Measurements from ENCODE around the gene HMGN4.
"Not testable (repeated sequence)": the region's sequence is repeated elsewhere in the genome, so short reads cannot be mapped to it uniquely, and the experiment has no call there.

Gene HMGN4

DNA sequence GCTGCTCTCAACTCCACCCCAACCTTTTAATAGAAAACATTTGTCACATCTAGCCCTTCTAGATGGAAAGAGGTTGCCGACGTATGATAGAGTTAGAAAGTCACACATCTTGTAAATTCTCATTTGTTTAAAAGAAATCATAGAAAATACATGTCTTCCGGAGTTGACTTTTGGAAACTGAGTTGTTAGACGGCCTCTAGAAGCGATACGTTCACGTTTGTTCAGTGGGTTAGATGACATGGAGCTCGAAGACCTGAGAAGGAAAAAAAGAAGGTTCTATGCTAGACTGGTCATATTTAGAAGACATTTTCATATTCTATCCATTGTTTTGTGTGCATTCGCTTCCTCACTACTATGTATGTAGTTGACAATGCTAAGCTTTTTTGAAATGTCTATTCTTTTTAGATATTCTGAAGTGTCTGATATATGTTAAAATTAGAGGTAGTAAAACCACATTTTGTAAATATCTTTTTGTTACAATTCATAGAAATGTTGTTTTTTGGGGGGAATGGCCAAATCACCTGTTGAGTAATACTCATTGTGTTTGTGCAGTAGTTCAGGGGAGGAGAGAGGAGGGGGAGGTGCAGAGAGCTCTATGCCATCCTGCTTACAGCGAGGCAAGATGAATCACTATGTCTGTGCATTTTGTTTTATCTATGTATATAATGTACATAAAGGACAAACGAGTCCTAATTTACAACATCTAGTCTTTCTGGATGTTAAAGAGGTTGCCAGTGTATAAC lies 15.5 kb upstream of the HMGN4 start:
- not testable (repeated sequence) for DNase-seq (ENCODE audit: low read depth in 1 of 2, low spot score in 1 of 2)

DNA sequence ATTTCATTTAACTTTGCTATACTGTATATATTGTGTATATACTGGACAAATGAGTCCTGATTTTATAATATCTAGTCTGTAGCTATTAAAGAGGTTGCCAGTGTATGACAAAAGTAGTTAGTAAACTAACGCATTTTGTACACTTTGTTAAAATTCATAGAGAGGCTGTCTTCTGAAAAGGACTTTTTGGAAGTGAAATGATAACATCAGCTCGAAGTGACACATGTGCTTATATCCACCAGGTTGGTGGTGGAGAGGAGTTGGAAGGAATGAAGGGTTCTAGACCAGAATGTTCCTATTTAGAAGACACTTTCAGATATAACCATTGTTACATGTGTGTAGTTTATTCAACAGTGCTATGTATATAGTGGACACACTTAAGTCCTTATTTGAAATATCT lies 13.9 kb upstream of the HMGN4 start:
- DNase-seq (ENCODE audit: low read depth in 1 of 2, low spot score in 1 of 2): not testable (repeated sequence)

- no peak for DNase-seq (ENCODE audit: low read depth in 1 of 2, low spot score in 1 of 2)
These were observed 13.3 kb upstream of the HMGN4 start for GRCh38 chr6:26524722-26525370.

- DNase-seq (ENCODE audit: low read depth in 1 of 2, low spot score in 1 of 2): no peak
These were observed 12.3 kb upstream of the HMGN4 start for GRCh38 chr6:26525838-26526237.

GRCh38 chr6:26526928-26527327 lies 11.2 kb upstream of the HMGN4 start:
- no peak for DNase-seq (ENCODE audit: low read depth in 1 of 2, low spot score in 1 of 2)

DNA sequence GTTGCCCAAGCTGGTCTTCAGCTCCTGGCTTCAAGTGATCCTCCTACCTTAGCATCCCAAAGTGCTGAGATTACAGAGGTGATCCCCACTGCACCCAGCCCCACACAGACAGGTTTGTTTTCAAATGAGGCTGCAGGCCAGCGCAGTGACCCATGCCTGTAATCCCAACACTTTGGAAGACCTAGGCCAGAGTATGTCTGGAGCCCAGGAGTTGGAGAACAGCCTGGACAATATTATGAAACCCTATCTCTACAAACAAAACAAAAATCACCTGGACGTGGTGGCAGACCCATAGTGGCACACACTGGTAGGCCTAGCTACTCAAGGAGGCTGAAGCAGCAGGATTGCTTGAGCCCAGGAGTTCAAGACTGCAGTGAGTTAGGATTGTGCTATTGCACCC lies 8.0 kb upstream of the HMGN4 start:
- DNase-seq (ENCODE audit: low read depth in 1 of 2, low spot score in 1 of 2): no peak

DNA sequence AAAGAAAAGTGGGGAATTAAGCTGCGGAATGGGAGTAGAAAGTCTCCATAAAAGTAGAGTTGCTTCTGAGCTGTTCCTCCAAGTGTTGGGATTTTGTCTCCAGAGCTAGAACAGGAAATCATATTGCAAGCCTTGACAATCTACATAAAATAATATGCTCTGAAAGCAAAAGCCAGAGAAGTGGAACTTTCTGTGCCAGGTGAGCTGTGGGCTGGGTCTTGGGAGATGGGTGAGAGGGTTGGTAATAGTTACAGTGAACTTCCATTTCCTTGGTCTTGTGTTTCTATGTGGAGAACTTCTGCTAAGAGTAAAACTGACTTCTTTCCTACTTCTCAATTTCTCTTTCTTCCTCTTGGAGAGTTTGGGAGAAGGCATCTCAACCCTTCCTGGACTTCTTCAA lies 6.3 kb upstream of the HMGN4 start:
- no peak for DNase-seq (ENCODE audit: low read depth in 1 of 2, low spot score in 1 of 2)

DNA sequence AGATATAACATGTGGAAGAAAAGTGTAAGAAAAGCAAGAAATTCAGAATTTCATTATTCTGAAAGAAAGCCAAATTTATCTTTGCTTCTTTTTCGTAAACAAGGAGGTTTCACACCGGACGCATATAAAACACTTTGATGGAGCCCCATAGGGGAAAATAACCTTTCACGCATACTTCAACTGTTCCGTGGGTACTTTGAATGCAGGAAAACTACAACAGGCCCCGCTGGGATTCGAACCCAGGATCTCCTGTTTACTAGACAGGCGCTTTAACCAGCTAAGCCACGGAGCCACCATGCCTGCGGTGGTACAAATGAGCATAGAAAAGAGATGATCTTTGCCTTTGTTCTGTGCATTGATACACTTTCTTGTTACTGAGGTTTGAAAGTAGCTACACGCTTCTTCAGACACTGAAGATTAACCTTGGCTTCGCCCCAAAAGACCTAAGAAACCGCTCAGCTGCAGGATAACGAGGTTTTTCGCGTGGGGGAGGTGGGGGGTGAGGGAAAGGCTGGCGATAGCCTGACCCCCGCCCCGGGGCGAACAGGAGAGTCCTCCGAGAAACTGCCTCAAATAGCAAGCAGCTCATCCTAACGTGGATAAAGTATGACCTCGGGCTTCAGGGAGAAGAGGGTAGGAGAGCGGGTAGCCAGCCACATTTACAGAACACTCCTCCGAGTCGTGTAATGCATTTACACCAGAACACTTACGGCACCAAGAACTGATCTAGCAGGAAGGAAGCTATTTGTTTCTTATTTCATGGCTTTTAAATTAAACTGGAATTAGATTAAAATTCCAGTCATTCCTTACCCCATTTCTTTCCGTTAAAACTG lies 5.3 kb upstream of the HMGN4 start:
- DNase-seq (ENCODE audit: low read depth in 1 of 2, low spot score in 1 of 2): peak; percentile 95 to 97

- no peak for DNase-seq (ENCODE audit: low read depth in 1 of 2, low spot score in 1 of 2)
These were observed 4.6 kb upstream of the HMGN4 start for GRCh38 chr6:26533532-26533931.

- no peak for DNase-seq (ENCODE audit: low read depth in 1 of 2, low spot score in 1 of 2)
These were observed 3.3 kb upstream of the HMGN4 start for GRCh38 chr6:26534681-26535465.

DNA sequence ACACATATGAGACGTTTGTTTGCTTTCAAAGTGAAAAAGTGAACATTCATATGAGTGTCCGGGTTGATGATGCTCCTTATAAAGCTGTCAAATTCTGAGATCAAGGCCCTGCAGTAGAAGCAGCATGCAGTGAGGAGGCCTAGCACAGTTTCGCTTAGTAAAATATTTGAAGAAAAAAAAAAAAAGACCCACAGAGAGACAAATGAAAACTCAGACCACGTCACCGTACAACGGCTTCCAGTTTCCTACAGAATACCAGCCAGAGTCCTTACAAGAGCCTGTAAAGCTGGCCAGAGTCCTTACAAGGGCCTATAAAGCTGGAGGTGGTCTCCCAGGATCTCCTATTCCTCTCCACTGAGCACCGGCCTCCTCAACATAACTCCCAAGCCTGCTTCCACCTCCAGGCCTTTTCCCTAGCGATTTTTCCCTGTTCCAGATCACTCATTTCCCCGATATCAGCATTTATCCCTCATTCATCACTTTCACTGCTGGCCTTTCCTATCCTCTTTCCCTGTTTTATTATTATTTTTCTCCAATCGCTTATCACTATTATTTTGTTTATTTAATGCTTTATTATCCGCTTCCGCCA lies 1.5 kb upstream of the HMGN4 start:
- DNase-seq (ENCODE audit: low read depth in 1 of 2, low spot score in 1 of 2): peak in 1 of 2 donors; percentile 20

DNA sequence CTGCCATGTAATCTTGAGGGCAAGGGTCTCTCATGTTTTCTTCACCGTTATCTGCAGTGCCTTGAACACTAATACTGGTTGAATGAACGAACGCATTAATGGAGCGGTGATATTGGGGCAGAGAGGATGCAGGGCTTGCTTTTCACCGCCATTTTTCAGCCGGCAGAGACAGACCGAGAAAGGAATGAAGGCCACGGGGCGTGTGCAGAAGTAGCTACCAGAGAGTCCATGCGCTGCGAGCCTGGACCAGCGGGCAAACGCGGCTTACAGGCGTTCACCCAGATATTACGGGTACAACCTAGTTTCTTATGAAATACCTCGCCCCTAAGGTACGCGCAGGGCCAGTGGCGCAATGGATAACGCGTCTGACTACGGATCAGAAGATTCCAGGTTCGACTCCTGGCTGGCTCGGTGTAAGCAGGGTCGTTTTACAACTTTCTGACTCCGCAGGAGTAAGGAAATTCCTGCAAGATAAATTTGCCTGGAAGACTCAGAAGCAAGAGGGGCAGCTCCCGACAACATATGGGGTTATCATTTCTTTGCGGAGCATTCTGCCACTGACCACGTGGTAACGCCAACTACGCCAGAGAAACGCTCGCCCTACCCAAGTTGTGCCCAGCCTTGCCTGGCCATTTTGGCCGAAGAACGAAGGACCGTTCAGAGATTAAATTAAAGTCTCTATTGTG lies 863 bp upstream of the HMGN4 start:
- peak; percentile 87 to 93 for DNase-seq (ENCODE audit: low read depth in 1 of 2, low spot score in 1 of 2)

DNA sequence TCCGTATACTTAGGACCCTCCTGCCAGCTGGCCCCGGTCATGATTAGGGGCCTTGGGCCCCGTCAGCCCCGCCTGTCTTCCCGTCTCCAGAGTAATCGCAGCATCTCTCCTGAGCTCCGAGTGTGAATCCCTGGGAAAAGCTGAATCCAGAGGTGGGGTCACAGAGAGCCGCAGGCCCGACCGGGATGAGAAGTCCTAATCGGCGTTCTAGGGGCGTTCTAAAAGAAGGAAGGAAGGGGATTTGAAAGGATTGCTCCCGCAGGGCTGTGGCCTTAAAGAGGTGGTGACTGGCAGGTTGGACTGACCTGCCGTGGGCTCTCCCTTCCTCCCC lies 371 bp downstream of the HMGN4 start:
- no peak for DNase-seq (ENCODE audit: low read depth in 1 of 2, low spot score in 1 of 2)

GRCh38 chr6:26539071-26539615 lies 977 bp downstream of the HMGN4 start:
- no peak for DNase-seq (ENCODE audit: low read depth in 1 of 2, low spot score in 1 of 2)

- DNase-seq (ENCODE audit: low read depth in 1 of 2, low spot score in 1 of 2): no peak
These were observed 3.4 kb downstream of the HMGN4 start for GRCh38 chr6:26541579-26541978.

GRCh38 chr6:26543953-26544352 lies 5.8 kb downstream of the HMGN4 start:
- no peak for DNase-seq (ENCODE audit: low read depth in 1 of 2, low spot score in 1 of 2)

DNA sequence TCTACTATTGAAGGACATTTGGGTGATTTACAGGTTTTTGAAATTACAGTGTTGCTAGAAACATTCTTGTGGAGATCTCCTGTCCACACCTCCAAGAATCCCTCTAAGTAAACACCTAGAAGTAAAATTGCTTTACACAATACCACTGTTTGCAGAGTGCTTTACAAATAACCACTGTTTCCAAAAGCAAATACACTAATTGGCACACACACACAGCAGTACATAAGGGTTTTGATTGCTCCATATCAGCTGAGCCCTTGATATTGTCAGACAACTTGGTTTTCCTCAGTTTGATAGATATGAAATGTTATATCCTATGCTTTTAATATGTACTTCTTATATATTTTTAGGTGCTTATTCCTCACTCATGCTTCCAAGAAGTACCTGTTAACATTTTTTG lies 6.3 kb downstream of the HMGN4 start:
- no peak for DNase-seq (ENCODE audit: low read depth in 1 of 2, low spot score in 1 of 2)

- no peak for DNase-seq (ENCODE audit: low read depth in 1 of 2, low spot score in 1 of 2)
These were observed 7.5 kb downstream of the HMGN4 start for GRCh38 chr6:26545627-26546026.

DNA sequence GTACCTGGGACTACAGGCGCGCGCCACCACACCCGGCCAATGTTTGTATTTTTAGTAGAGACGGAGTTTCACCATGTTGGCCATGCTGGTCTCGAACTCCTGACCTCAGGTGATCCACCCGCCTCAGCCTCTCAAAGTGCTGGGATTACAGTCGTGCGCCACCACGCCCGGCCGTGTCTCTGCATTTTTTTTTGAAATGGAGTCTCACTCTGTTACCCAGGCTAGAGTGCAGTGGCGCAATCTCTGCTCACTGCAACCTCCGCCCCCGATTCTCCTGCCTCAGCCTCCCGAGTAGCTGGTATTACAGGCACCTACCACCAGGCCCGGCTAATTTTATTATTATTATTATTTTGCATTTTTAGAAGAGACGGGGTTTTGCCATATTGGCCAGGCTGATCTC lies 9.2 kb downstream of the HMGN4 start:
- not testable (repeated sequence) for DNase-seq (ENCODE audit: low read depth in 1 of 2, low spot score in 1 of 2)
